SW 1271 (cell line): ENCODE results near the gene LCN6.
A peak's percentile ranks its signal among the peaks of the same experiment; 100 is the strongest.

Source experiments
- DNase-seq, 2 experiments: peaks; one replicate each; lab custom pipeline; 2025; lab: John Stamatoyannopoulos, UW

The LCN6 gene

DNA sequence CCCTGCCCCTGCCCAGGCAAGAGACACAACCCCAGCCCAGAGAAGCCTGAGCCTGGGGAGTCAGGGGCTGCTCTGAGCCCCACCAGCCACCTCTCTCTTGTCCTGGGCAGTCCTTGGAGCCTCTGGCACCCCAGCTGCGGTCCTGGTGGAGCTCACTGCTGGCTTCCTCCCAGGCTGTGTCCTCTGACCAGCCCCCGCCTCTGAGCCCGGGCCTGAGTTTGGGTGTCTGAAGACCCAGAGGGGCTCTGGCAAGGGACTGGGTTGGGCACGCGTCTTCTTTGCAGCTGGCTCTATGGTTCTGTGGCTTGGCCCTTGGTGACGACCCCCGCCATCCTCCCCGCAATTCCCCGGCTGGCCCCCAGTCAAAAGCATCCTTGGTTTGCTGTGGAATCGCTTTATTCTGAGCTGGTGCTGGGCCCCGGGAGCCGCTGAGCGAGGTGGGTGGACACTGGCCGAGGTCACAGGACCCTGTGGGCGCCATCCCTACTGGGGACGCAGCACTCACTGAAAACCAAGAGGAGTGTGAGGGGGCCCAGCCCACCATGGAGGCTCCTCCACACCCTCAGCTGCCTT, 4.6 kb downstream of the LCN6 start:
- DNase-seq: no peak

- no peak for DNase-seq
Measured at GRCh38 chr9:136742591-136743391, 5.5 kb downstream of the LCN6 start, which contains the start of gene LCN10. Gene LCN10, minus strand, starts transcription at chr9:136742940. Its CDS starts 37 bp downstream, at chr9:136742903.

- DNase-seq: no peak
Measured at GRCh38 chr9:136741883-136742571, 6.3 kb downstream of the LCN6 start.

GRCh38 chr9:136740971-136741882, 7.1 kb downstream of the LCN6 start:
- no peak for DNase-seq

GRCh38 chr9:136740491-136740890, 7.8 kb downstream of the LCN6 start:
- DNase-seq: no peak

DNA sequence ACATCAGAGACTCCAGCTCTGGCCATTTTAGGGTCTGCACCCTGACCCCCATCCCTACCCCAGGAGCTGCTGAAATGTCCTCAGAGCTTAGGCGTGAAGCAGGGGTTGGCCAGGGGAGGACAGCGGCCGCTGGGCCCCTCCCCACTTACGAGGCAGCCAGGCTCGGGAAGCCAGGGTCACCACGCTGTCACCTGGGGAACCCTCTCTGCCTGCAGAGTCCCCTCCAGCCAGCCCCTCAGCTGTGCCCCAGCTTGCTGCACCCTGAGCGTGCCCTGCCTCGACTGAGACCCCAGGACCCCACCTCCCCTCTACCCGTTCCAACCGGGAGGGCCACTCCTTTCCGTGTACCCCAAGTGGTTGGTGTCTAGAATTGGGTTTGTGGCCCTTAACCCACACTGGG, 8.3 kb downstream of the LCN6 start:
- DNase-seq: no peak

DNA sequence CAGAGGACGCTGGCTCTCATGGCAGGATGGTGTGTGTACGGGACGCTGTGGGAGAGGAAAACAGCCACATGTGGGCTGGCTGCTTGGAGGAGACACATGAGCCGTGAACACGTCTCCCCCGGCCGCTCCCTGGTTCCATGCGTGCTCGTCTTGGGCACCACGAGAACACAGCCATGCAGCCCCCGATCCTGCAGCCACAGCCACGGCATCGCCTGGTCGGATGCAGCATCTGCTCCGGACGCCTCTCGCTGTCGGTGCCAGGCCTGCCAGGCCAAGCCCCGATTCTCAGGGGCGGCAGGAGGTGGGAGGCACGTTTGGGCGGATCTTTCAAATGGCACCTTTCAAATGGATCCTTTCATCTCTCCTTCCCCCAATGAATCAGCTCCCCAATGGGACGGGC, 8.8 kb downstream of the LCN6 start:
- DNase-seq: no peak

- no peak for DNase-seq
Measured at GRCh38 chr9:136738960-136739359, 9.4 kb downstream of the LCN6 start.

DNA sequence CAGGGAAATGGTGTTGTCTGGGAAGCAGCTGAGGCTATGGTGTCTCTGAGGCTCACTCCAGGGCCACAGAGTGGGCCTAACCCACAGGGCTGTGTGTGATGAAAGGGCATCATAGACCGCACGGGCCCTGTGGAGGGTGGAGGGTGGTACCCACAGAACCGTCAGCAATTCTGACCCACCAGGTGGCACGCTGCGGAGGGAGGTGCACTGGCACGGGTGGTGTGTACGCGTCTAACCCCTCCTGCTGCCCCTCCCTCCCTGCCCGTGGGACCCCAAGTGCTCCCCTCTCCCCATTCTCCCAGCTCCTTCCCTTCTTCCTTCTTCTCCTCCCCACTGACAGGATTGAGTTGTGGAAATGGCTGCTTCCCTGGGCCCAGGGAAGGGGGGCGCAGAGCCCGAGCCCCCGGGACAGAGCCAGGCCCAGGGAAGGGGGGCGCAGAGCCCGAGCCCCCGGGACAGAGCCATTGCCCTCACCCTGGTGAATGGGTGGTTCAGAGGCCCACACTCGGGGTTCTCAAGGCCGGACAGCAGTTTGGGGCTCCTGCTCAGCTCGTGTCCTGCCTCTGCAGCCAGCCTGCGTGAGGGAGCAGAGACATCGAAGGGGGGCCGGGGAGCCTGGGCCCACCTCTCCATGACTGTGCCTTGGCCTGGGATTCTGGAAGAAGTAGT, 12.4 kb downstream of the LCN6 start:
- DNase-seq: no peak

- no peak for DNase-seq
Measured at GRCh38 chr9:136734837-136735496, 13.4 kb downstream of the LCN6 start.

DNA sequence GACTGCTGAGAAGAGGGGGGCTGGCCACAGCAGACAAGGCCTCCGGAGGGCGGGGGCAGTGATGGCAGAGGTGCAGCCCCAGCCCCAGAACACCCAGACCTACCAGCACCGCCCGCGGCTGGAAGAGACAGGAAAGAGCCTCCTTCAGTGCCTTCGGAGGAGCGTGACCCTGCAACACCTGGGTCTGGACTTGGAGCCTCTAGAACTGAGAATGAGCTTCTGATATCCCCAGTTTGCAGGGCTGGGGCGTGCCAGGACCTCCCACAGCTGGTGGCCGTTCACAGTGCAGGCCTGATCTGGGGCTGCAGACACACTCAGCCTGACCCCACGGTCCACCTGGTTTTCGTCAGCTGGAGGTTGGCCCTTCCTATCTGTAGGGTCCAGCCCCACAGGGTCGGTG, 14.7 kb downstream of the LCN6 start:
- DNase-seq: no peak

DNA sequence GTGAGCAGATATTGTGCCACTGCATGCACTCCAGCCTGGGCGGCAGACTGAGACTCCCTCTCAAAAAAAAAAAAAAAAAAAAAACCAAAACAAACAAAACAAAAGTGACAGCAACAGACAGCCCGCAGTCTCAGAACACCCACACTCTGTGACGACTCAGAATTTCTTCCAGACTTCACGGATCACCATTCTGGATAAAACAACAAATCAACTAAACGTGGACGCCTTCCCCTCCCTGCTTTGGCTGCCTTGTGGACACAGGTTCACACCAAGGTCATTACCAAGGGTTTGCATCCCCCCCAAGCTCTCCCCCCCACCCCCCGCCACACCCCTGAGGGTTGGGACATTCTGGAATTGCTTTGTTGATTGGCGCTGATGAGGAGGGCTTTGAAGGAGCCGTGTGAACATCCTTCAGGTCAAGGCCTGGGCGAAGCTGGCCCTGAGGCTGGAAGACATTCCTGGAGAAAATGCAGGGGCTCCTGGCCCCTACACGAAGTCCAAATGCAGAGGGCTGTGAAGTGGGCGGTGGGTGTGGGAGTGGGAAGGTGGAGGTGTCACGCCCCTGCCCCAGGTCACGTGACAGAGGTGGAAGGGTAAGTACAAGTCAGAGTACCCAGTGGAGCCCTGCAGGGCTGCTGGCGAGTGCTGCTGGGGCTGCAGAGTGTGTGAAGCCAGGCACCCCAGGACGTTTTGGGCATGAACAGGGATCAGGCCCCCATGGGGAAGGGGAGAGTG, 15.7 kb downstream of the LCN6 start:
- DNase-seq: no peak

- no peak for DNase-seq
Measured at GRCh38 chr9:136729926-136730325, 18.4 kb downstream of the LCN6 start.

DNA sequence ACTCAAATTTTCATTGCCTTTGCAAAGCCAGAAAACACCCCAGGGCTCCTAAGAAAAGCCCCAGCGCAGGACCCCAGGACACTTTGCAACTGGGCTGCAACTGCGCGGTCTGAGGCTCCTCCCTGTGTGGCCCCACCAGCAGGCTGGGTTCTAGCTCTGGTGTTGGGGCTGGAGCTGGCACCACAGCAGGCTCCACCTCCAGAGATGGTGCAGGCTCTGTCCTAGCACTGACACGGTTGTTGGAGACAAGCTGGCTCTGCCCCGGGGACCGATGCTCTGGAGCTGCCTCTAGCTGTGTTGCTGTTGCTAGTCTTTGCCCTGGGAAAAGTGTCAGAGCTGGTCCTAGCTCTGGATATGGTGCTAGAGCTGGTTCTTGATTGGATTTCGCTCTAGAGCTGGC, 19.2 kb downstream of the LCN6 start:
- peak in 1 of 2 experiments; percentile 60 for DNase-seq

GRCh38 chr9:136728548-136729123, 19.7 kb downstream of the LCN6 start:
- DNase-seq: peak in 1 of 2 experiments; percentile 60

DNA sequence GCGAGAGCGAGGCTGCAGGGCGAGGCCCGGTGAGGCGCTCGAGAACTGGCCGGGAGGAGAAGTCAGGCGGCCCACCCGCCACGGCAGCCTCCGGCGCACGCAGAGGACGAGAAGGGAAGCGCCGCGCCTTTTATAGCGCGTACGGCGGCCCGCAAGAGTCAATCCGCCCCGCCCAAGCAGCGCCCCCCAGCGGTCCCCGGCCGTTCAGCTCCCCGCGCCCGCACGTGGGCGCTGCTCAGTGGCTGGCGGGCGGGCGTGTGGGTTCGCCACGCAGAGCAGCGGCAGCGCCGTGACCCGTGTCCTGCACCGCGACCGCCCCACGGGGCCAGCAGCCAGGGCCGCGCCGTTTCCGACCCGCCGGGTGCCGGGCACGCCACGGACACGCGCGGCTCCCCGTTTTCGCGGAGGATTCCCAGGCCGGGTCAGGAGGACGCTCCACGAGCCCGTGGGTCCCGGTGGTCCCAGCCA, 20.2 kb downstream of the LCN6 start:
- peak; percentile 44 to 83 for DNase-seq

- DNase-seq: no peak
Measured at GRCh38 chr9:136726631-136727191, 21.6 kb downstream of the LCN6 start.

DNA sequence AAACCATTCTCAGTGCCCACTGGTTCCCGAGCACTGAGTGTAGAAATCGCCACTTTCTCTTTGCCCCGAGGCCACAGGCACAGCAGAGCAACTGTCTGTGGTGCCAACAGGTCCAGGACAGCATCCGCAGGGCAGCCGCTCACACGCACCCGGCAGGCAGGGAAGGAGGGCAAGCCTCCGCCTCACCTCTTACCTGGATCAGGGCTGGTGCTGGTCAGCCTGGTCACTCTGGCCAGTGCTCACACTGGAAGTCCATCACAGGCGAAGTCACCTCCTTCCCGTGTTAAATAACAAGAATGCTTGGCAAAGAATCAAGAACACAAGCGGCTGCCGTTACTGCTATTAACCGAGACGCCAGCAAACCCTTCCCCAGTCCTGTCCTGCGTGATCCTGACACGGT, 22.2 kb downstream of the LCN6 start:
- DNase-seq: no peak

- no peak for DNase-seq
Measured at GRCh38 chr9:136725612-136726011, 22.7 kb downstream of the LCN6 start.
